GM19240 (cell line): ENCODE data around the gene CA10.
A peak's percentile ranks its signal among the peaks of the same experiment; 100 is the strongest.

ENCODE experiments used
- DNase-seq: peaks from one replicate; pipeline ENCODE4 v3.0.0; 2011; ENCODE audit warnings: low spot score; ENCODE audit not compliant: insufficient read length

The CA10 gene

GRCh38 chr17:51770027-51770759, 388.3 kb downstream of the CA10 start:
- DNase-seq = no peak

GRCh38 chr17:51769231-51769630, 389.3 kb downstream of the CA10 start:
- no peak for DNase-seq

GRCh38 chr17:51768706-51769105, 389.8 kb downstream of the CA10 start:
- DNase-seq = no peak

DNA sequence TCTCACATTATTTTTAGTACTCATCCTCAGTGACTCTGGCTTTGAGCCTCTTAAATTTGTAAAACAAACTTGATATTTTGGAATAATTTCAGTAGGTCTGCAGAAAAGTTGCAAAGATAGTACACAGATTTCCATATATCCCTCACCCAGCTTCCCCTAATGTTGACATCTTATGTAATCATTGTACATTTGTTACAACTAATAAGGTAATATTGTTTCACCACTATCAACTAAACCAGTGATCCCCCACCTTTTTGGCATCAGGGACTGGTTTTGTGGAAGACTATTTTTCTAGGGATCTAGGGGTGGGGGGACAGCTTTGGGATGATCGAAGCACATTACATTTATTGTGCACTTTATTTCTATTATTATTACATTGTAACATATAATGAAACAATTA, 391.2 kb downstream of the CA10 start:
- DNase-seq = no peak

DNA sequence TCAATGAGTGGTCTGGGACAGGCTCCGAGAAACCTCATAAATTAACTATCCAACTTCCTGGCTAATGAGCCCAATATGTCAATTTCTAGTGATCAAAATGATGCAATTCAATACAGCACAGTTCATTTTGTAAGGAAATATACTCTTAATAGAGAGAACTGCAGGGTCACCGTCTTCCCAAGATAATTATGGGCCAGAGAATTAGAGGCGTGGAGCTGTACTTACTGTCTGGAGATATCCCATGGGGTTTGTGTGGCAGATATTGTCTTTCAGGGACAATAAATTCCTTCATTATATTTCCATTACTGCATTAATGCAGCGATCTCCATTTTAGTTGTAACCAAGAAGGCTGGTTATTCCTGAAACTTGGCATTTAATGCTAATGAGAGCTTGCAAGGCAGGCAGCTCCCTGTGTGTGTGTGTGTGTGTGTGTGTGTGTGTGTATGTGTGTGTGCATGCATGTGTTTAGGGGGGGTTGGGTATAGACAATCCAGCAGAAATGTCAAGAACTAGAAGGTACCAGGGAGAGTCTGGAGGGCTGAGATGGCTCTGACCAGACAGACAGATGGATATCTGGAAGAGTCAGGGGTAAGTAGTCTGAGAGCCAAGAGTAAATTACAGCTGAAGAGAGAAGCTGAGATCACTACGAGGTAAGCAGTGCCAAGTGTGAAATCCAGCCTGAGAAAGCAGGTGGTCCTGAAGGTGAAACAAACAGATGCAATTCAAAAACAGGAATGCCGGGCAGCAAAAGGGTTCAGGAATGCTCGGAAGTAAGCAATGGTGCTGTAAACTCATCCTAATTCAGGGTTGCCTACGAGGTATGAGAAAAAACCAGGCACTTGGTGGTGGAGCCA, 393.0 kb downstream of the CA10 start:
- no peak for DNase-seq

DNA sequence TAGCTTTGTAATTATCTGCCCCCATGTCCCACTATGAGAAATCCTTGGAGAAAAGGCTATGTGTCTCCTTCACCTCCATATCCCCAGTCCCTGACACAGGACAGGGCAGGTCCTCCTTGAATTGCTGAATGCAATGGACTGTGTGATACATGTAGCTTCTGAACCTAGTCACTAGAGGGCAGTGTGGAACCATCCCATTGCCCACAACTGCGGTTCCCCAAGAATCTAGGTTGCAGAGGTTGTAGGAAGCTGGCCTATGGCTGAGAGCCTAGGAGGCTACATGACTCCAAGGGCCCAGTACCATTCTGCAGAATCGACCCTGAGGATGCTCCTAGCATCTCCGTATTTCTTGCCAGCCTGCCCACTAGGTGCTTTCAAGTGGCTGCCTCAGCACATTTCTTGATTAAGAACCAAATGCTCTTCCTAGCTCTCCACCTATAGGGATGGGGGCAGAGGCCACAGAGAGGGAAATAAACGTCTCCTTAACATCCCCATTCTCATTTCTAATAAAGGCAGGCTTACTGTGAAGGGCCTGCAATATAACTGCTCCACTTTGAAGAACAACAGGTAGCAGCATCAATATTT, 394.0 kb downstream of the CA10 start:
- peak; percentile 62 for DNase-seq

- no peak for DNase-seq
Measured at GRCh38 chr17:51763058-51763457, 395.5 kb downstream of the CA10 start.

DNA sequence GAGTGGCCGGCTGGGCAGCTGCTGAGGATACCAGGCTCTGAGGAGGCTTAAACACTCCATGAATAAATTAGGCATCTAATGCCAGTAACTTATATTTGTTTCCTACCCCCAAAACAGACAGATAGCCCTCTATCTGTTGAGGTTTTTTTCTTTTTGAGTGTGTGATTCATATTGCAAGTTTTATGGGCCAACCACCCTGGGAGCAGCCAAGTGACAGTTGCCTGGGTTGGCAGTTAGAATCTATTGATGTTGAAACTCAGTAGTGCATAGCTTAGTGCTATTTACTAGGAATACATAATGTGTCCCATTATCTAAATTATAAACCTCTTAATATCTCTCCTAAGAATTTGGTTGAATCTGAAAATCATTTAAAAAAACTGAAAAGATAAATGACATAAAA, 397.4 kb downstream of the CA10 start:
- no peak for DNase-seq

DNA sequence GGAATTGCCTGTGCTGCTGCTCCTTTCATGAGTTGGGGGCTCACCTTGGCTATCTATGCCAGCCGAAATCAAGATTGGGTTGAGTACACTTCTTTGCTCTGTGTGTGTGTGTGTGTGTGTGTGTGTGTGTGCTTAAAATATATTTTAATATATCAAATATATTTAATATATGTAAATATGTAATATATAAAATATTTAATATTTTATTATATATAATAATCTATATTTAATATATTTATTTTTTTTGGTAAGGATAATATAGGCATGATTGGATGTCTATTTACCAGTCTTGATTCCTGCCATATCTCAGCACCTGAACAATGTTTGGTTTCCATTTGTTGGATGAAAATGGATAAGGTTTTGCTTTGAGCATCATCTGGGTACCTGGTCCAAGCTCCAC, 399.3 kb downstream of the CA10 start:
- DNase-seq = no peak

DNA sequence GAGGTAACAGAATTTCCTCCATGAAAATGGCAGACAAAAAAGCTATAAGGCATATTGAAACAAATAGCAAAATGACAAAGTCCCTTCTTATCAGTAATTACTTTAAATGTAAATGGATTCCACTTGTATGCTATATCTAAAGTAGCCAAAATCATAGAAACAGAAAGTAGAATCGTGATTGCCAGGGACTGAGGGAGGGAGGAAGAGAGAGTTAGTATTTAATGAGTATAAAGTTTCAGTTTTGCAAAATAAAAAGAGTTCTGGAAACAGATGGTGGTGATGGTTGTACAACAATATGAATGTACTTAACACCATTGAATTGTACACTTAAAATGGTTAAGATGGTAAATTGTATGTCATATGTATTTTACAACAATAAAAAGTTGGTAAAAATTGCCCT, 407.4 kb downstream of the CA10 start:
- DNase-seq = no peak

DNA sequence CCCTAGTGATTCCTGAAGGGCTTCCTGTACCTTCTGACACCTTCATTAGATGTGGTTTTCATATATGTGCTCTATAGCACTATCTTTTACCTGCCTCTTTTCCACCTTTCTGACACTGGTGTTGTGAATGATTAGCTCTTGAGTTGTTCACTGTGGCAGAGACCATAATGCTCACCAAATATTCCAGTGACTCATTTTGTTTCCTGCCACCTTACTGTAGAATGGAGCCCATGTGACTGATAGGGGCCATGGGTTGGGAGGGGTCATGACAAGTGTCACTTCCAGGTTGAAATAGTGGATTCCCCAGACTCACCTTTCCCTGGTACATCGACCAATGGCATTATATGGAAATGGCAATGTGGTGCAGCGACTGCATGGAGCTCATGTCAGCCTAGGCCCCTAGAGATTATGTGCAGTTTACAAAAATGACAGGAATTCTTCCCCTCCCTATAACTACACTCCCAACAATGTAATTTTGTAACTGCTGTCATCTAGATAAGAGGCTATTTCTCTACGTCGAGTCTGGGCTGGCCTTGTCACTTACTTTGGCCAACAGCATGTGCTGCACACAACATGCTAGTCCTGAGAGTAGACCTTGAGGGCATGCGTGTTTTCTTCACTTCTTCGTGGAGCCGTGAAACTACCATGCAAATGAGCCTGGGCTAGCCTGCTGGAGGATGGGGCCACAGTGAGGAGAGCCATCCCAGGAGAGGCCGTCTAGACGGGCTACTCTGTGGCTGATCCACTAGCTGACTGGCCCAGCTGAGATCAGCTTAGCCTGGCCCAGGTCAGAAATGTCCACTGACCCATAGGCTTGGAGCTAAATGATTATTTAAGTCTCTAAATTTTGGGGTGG, 409.5 kb downstream of the CA10 start:
- DNase-seq = no peak

- no peak for DNase-seq
Measured at GRCh38 chr17:51746421-51746820, 412.1 kb downstream of the CA10 start.

- no peak for DNase-seq
Measured at GRCh38 chr17:51745993-51746392, 412.5 kb downstream of the CA10 start.

DNA sequence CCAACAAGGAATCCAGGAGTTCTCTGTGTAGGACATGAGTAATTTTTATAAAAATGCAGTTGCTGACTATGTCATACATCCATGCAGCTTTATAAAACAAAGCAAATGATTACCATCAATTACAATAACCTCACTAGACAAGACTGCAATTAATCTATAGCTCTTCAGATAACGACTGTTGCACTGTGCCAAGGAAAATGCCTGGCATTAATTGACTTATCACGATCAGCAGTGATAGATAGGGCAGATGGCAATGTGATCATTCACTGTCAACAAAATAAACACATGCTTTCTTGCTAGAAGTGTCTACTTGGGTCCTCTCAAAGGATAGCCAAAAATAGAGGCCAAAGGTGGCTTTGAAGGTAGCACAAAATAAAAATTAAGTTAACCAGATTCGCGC, 415.0 kb downstream of the CA10 start:
- DNase-seq = no peak

DNA sequence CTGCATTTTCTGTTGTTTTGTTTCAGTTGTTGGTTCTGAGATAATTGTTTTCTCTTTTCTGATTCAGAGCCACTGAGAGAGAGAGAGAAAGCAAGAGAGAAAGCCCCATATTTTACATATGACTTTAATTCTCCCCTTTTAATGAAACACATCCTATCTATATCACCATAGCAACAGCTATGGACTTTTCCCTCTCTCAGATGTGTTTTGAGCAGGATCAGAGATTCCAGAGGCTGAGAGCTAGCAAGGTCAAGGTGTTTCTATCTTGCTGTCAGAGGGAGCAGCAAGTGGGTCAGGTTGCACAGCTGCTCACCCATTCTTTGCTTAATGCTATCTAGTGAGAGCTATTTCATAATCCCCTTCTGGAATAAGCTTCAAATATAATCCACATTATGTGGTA, 415.9 kb downstream of the CA10 start:
- DNase-seq = no peak

GRCh38 chr17:51741458-51741857, 417.1 kb downstream of the CA10 start:
- no peak for DNase-seq

DNA sequence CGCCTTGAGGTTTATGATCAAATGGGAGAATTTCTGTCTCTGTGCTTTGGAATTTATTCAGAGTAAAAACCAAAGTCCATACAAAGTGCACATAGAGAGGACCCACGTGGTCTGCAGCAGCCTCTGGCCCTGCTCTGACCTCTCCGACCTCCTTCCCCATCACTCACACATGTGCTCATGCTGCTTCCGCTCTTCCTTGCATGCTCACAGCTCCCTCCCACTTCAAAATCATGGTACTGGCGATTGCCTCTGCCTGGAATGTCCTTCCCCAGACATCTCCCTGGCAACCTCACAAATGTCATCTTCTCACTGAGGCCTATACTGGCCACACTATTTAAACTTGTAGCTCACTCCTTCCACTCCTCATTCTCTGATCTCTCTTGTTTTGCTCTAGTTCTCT, 418.0 kb downstream of the CA10 start:
- DNase-seq = no peak

GRCh38 chr17:51739245-51739886, 419.1 kb downstream of the CA10 start:
- DNase-seq = no peak

DNA sequence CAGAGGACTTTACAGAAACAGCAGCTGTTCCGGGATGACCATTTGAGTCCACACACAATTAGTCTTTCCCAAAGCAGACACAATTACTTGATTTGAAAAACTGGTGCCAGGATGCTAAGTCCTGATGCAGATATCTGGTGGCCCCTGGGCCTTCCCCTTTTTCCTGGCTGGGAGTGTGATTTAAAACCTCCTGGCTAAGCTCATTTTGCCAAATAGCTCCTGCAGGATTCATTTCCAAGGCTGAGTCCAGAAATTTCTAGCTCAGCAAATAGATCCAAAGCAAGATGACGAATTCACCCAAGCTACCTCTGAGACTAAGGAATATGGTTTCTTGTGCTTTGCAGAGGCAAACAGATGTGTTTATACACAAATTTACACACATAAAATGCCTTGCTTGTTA, 422.2 kb downstream of the CA10 start:
- DNase-seq = no peak

DNA sequence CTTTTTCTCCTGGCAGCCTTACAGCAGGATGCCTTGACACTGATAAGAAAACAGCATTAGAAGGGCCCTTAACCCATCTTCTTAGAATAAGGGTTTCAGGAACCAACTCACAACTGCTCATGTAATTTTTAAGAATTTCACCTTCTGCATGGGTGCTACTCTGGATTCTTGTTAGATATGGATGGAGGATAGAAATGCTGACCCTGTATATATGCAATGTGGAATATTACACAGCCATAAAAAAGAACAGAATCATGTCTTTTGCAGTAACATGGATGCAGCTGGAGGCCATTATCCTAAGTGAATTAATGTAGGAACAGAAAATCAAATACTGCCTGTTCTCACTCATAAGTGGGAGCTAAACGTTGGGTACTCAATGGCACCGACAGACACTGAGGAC, 423.5 kb downstream of the CA10 start:
- DNase-seq = no peak

DNA sequence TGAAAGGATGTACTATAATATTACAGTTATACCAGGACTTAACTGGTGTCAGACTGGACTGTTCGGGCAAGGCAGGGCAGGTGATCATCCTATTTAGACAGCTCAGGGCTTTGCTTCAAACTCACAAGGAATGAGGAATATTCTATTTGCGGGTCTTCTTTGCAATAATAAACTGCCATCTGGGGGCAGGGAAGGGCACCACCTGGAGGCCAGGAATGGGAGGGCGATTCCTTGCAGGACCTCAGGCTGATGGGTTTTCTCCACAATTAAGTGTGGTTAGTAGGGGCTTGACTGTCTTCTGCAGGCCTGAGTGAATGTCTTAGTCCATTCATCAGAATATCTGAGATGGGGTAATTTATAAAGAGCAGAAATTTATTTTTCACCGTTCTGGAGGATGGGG, 424.1 kb downstream of the CA10 start:
- no peak for DNase-seq
